ENCODE results near the gene SLC12A6. TPM values are rescaled to one million over a fixed set of nuclear protein-coding genes. Genes with fewer than 3 reads are reported as not detected.
A peak's percentile ranks its signal among the peaks of the same experiment; 100 is the strongest.
"Not testable (repeated sequence)": the region's sequence is repeated elsewhere in the genome, so short reads cannot be mapped to it uniquely, and the experiment has no call there.

The SLC12A6 gene
- total RNA-seq, 1 donor from 2014 or later, result 7.0 TPM

- DNase-seq (ENCODE audit: low spot score) (peak; percentile 99), ATAC-seq (peak; percentile 99)
Measured at GRCh38 chr15:34209421-34210282, 127.9 kb downstream of the SLC12A6 start, which contains the start of gene KATNBL1. KATNBL1 (minus strand) TSS chr15:34210096; CDS start chr15:34163676, 46,420 bp downstream.

- no peak for DNase-seq (ENCODE audit: low spot score)
- no peak for ATAC-seq
Measured at GRCh38 chr15:34206011-34206410, 131.6 kb downstream of the SLC12A6 start.

- no peak for DNase-seq (ENCODE audit: low spot score)
- no peak for ATAC-seq
Measured at GRCh38 chr15:34203936-34204335, 133.6 kb downstream of the SLC12A6 start.

- ATAC-seq (no peak), DNase-seq (ENCODE audit: low spot score) (no peak)
Measured at GRCh38 chr15:34203305-34203704, 134.3 kb downstream of the SLC12A6 start.

GRCh38 chr15:34193272-34193671 lies 144.3 kb downstream of the SLC12A6 start:
- ATAC-seq, result not testable (repeated sequence)

GRCh38 chr15:34188711-34189110 lies 148.9 kb downstream of the SLC12A6 start:
- no peak for ATAC-seq

More at GRCh38 chr15:34193272-34193671, 144.3 kb downstream of the SLC12A6 start:
- not testable (repeated sequence) for DNase-seq (ENCODE audit: low spot score)

GRCh38 chr15:34185666-34186065 lies 151.9 kb downstream of the SLC12A6 start:
- no peak for ATAC-seq
- no peak for DNase-seq (ENCODE audit: low spot score)

More at GRCh38 chr15:34188711-34189110, 148.9 kb downstream of the SLC12A6 start:
- no peak for DNase-seq (ENCODE audit: low spot score)

GRCh38 chr15:34182942-34183341 lies 154.6 kb downstream of the SLC12A6 start:
- ATAC-seq (peak; percentile 48), DNase-seq (ENCODE audit: low spot score) (no peak)

Other genes with a start within 250 kb of the SLC12A6 start
- 38.1 TPM for gene EMC7, start 235.9 kb downstream of the SLC12A6 start, total RNA-seq
- gene PGBD4, start 235.7 kb downstream of the SLC12A6 start, total RNA-seq, result 0.93 TPM
- gene KATNBL1, start 127.7 kb downstream of the SLC12A6 start, total RNA-seq, result 12.0 TPM
- 57.6 TPM for gene EMC4, start 112.8 kb downstream of the SLC12A6 start, total RNA-seq
- gene NOP10, start 5.4 kb upstream of the SLC12A6 start, total RNA-seq, result 56.4 TPM
- not detected for gene NUTM1, start 5.5 kb upstream of the SLC12A6 start, total RNA-seq
- 4.0 TPM for gene LPCAT4, start 29.4 kb upstream of the SLC12A6 start, total RNA-seq
- 9.0 TPM for gene GOLGA8A, start 100.0 kb upstream of the SLC12A6 start, total RNA-seq
- gene GOLGA8B, start 245.9 kb upstream of the SLC12A6 start, total RNA-seq, result 41.6 TPM

Measured in left lobe of liver (tissue), 2 donors.